NCI-H748 (cell line): ENCODE results near the gene C1QTNF1.

ENCODE experiments used
- DNase-seq: peaks from one replicate; lab custom pipeline; 2025; ENCODE audit not compliant: unreplicated experiment; lab: John Stamatoyannopoulos, UW

Gene C1QTNF1

DNA sequence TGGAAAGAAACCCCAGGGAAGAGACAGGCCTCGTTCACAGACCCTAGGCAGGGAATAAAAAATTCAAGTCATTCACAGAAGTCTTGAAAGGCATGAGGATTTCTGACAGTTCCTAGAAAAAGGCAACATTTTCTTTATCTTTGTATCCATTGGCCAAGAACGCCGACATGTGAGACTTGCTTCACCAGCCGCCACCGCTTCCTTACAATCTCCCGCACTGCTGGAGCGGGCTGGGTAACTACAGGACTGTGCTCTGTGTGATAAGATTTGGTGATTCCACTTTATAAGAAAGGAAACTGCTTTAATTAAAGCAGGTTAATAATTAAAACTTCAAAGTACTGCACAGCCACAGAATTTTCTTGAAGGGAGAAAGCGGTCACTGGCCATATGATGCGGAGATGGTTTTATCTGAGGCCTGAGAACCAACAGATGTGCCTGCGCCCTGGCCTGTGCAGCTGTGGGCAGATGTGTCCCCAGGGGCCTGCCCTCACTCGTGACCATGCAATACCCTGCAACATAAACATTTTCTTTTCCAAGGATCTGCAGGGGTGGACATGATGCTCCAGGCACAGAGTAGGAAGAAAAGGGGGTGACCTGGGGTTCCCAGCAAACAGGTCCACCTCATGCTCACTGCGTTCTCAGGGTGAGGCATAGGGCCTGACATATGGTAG lies 31.3 kb upstream of the C1QTNF1 start:
- no peak for DNase-seq

DNA sequence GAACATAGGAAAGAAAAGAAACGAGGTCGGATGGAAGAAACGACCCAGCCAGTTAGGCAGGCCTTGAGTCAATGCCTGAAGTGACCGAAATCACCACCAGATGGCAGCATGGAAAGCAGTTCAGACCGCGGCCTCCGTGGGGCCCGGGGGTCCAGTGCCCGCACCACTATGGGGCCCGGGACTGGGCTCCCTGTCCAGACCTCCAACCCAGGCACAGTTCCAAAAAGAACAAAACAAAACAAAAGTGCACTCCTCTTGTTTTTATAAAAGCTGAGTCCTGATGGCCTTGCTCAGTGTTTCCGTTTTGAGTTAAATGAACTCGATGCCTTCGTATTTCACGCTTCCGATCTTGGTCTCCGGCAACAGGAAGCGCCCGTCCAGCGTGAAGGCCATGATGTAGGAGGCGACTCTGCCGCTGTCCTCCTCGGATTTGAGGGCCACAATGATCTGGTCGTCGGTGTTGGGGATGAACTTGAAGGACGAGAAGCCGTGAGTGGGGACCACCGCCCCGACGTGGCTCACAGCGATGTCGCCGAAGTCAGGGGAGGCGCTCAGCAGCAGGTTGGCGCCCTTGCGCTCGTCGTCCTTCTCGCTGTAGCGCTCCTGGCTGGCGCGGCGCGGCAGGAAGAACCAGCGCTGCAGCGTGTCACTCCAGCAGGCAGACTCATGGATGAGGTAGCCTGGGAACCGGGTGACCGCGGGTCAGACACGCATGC lies 30.6 kb upstream of the C1QTNF1 start:
- peak; percentile 14 for DNase-seq

DNA sequence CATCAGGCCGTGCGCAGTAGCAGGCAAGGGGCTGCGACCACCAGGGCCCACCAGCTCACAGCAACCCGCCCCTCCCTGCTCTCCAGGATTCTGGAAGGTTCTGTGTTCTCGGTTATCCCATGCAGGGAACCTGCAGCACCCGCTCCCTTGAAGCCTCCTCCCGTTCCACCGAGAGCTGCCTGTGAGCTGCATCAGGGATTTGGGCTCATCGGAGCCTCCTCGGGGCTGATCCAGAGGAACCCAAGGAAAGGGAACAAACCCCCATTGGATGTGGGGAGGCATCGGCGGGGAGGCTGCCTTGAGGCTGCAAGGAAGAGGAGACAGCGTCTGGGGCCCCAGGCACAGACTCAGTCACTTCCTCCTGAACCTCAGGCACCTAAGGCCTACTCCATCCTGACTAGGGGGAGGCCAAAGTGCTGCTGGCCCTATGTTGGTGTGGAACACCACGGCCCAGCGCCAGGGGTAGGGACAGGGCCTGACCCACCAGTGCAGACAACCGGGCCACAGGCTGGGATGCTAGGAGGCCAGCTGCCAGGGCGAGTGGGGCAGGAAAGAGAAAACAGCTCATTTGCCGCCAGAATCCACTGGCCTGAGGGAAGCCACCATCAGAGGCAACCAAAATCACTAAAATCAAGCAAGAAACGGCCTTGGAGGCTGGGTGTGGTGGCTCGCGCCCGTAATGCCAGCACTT lies 29.8 kb upstream of the C1QTNF1 start:
- DNase-seq: no peak

DNA sequence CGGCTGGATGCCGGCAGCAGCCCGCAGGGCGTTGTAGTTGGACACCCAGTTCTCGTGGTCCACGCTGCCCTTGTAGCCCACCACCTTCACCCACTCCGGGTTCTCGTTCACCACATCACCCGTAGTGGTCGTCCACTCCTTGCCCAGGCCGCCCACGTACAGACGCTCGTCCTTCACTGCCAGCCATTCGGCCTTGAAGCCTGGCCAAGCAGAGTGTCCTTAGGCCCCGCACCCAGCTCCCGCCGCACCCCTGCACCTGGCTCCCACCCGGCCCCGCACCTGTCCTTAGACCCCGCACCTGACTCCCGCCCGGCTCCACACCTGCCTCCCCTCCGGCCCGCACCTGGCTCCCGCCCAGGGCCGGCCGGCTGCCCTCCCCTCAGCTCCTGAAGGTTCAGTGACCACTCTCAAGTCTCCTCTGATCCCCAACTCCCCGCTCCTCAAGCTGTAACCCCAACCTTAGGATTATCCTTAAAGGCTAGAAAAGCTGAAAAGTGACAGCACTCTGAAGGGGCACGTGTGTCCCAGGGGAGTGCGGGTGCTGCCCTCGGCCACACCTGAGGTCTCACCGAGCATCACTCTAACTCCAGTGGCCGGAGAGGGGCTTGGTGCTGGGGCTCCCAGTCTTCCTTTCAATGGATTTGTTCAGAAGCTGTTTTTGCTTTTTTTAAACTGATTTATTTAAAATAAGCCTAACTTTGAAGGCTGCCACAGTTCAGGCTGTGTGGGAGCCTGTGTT lies 28.8 kb upstream of the C1QTNF1 start:
- no peak for DNase-seq

DNA sequence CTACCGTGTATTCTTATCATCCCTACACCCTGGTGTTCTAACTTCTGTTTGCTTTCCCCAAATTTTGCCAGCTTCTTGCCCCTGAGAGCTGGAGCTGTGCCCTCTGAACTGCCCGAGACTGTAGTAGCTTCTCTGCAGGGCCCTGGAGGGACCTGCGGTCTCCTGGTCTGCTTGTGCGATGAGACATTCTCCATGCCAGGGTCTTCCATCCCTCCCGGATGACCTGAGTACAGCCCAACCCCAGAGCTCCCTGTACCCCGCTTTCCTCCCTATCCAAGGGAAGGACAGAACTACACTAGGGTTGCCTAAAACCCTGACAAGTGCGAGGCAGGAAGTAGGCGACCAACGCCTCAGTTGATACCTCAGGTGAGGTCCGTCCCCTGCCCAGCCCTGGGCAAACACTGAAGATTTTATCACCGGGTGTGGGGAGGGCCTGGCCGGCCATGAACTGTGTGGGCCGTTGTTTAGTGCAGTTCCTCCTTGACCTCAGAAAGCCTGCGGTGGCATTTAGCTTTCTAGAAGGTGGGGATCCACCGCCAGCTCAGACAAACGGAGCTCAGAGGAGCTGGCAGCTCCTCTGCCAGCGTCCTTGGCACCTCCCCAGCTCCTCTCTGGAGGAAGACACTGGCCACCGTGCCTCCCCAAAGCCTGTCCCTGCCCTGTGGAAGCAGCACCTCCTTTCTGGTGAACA lies 28.1 kb upstream of the C1QTNF1 start:
- no peak for DNase-seq

DNA sequence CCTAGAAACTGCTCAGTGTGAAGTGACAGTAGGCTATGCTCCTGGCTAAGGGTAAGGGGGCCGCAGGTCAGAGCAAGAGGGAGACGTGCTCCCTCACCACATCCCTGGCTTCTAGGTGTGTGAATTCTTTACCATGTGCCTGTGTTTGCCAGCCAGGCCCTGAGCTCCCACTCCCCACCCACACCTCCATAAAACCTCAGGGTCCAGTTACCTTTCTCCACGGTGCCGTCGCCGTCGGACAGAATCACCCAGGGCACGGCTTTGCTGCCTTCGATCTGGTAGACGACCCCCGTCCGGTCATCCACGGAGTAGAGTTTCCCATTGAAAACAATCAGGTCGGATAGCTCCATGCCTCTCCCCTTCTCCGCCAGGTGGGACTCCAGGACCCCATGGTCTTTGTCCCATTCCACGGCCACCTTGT lies 27.2 kb upstream of the C1QTNF1 start:
- DNase-seq: no peak

DNA sequence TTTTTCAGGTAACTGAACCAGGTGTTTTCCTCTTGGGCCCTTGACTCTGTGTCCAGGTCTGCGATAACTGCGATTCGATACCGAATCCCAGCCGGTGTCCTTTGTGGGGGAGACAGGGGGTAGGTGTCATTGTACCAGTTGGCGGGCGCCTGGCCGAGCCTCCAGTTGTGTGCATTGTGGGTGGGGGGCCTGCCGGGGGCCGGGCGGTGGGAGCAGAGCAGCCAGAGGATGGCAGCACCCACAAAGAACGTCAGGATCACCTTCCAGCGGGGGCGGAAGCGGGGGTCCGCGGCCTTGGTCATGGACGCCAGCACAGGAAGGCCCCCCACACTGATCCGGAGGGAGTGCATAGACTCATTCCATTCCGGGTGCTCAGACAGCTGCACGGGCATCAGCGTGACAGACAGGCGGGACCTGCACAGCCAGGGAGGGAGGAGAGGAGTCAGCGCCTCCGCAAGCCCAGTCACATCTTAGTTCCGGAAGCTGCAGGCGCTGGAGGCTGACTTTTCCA lies 26.7 kb upstream of the C1QTNF1 start:
- no peak for DNase-seq

DNA sequence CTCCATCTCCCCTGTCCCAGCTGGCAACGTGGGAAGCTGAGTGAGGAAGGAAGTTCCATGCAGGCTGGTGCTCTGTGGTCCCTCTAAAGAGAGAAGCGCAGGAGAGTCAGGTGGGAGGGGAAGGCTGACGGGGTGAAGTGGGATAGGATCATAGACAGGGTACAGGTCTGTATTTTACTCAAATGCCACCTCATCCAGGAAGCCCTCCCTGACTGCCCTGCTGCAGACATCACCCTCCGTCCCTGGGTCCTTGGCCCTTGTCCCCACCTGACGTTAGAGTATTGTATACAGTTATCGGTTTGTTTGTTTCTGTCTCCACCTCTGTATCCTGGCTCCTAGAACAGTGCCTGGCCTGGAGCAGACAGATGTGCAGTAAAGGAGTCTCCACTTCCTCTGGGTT lies 26.1 kb upstream of the C1QTNF1 start:
- DNase-seq: no peak

DNA sequence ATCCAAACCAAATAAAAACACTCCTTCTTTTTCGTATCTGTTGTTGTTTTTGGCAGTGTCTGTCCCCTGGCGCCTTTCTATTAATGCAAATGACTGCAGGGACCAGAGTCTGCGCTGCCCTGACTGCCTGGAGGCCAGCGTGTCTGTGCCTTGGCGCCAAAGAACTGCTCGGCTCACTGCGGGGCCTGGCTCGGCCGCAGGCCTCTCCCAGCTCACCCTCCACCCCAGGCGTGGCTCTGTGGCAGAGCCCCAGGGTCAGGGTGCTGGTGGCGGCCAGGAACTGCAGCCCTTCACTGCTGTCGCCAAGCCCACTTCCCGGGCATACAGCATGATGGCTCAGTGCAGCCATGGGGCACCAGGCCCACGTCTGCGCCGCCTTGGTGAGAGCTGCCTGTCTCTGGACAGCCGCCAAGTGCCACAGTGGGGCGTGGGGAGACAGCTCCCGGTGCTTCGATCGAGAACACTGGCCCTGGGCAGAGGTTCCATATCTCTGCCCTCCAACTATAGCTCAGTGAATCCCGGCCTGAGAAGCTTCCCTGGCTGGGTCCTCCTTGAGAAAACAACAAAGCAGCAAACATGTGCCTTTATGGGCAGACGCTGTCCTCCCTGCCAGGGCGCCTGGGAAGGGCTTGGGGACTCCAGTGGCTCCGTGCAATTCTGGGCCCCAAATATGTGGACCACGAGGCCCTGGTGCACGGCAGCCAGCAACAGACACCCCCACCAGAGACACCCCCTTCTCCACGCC lies 25.5 kb upstream of the C1QTNF1 start:
- DNase-seq: no peak

DNA sequence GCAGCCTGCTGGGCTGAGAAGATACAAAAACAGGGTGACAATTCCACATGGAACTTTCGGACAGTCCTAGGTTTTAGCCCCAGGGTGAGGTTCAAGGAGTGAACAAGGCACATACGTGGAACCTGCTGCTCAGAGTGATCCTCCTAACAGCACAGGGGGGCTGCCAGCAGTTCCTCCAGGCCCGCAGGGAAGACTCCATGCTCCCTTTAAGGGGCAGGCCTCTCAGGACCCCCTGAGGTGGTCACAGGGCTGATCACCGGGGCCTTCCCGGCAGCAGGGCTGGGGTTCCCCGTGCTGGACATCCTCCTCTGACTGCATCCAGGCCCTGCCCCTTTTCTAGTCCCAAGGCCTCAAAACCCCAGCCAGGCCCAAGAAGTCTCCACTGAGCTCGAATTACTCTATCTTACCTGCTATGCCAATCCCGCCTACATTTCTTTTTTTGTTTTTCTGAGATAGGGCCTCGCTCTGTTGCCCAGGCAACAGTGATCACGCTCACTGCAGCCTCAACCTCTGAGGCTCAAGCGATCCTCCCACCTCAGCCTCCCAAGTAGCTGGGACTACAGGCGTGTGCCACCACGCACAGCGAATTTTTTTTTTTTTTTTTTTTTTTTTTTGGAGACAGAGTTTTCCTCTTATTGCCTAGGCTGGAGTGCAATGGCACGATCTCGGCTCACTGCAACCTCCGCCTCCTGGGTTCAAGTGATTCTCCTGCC lies 24.8 kb upstream of the C1QTNF1 start:
- DNase-seq: no peak

DNA sequence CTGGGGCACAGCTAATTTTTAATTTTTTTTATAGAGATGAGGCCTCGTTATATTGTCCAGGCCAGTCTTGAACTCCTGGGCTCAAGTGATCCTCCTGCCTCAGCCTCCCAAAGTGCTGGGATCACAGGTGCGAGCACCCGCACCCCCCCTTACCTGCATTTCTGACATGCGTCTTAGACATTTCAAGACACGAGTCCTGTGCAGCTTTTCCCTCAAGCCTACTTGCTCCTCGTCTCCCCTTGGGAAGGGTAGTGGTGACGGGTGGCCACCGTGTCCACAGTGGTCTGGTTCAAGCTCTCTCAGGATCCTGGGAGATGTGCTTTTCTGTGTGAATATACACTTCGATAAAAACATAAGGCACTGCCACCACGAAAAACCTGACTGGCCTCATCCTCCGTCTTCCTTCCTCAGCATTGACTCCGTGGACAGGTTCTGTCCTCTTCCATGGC lies 24.0 kb upstream of the C1QTNF1 start:
- no peak for DNase-seq

DNA sequence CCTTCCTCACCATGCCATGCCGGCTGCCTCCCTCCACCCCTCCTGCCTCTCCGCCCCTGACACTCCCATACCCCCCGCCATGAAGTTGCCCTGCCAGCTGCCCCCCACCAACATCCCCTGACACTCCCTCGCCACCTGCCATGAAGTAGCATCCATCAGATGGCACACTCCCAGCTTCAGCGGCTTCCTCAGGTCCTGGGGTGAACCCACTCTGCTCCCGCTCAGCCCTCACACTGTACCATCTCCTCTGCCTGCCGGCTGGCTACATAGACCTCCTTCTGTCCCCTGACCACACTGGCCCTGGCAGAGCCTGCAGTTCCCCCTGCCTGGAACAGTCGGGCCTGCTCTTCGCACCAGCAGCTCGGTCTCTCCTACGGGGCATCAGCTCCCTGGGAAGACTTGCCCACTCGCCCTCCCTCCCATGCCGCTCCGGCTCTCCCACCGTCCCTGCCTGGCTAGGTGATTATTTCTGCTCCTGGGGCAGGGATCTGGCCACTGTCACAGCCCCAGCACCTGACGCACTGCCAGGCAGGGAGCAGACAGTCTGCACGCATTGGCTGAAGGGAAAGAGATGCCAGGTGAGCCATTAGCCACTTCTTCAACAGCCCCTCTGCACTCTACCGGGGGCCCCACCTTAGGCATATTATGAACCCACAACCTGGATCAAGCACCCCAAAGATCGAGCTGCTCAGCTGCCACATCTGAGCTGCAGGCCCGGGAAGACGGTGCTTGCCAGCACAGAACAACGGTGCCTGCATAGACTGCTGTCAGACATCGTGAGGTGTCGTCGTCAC lies 23.4 kb upstream of the C1QTNF1 start:
- no peak for DNase-seq

DNA sequence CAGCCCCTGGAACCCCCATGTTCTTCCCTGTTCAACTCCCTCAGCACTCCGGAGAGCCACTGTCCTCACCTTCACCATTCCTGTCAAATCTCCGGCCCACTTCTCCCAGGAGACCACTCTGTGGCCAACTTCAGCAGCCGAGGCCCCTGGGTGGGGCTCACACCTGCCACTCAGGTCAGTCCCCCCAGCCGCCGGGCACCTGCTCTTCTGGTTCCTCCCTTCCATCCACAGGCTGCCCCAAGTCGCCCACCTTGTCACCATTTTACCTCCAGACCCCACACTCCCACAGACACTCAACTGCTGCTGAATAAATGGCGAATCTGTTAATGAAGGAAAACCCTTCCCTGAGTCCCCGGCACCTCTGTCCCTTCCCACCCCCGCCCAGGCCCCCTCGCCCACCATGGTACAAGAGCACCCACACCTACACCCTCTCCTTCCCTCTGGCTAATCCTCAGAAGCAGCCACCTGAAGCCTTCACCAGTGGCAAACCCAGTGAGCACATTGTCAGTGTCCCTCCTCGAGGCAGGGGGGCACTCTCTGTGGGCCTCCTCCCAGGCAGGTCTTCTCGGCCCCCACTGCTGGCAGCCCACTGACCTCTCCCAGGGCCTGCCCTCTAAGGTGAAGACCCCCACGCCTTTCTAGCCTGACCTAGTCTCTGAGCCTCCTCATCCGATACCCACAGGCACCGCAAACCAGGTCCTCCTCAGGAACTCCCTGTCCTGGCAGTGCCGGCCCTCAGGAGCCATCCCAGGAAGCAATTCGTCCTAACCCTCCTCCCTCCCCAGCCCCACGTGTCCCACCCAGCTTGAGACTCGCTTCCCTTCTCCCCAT lies 22.6 kb upstream of the C1QTNF1 start:
- no peak for DNase-seq

DNA sequence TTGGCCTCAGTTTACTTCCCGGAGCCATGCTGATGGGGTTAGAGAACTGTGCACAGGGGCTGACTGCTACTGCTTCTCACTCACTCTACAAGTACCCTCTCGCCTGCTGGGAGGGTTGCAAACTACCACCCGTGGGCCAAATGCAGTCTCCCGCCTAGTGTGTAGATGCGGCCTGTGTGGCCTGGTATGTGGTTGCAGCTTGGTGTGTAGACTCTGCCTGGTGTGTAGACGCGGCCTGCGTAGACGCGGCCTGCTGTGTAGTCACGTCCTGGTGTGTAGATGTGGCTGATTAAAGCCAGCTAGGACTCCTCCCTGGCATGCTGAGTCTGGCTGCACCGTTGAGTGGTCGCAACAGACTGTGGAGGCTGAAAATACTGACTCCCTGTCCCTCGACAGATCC lies 21.7 kb upstream of the C1QTNF1 start:
- DNase-seq: no peak

DNA sequence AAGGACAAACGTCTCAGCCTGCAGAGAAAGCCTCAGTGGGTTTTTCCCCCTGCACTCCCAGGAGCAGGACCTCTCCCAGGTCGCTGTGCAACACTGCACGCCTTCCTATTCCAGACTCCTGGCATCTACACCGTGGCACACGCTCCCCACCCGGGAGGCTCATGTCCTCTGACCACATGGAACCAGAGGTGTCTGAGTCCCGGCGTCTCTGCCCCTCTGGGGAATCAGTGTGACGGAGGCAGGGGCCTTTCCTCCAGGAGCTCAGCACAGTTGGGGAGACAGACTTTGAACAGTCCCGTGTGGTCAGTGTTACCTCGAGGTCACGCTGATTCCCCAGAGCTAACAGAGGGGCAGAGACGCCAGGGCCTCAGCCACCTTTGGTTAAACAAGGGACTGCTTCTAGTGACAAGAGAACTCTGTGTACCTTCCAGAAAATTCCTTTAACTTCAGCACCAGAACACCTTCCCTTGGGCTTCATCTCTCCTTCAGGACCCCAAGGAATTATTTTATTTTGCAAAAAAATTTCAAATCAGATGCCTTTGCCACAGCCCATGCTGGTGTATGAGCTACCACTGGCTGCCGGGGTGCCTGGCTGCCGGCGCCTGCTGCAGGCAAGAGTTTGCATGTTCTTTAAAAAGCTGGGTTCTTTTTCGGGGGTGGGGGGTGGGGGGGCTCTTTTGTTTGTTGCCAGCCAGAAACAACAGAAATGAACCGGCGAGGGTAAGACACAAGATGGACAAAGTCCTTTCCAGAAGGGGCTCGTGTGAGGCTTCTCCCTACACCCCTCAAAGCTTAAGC lies 21.0 kb upstream of the C1QTNF1 start:
- no peak for DNase-seq

DNA sequence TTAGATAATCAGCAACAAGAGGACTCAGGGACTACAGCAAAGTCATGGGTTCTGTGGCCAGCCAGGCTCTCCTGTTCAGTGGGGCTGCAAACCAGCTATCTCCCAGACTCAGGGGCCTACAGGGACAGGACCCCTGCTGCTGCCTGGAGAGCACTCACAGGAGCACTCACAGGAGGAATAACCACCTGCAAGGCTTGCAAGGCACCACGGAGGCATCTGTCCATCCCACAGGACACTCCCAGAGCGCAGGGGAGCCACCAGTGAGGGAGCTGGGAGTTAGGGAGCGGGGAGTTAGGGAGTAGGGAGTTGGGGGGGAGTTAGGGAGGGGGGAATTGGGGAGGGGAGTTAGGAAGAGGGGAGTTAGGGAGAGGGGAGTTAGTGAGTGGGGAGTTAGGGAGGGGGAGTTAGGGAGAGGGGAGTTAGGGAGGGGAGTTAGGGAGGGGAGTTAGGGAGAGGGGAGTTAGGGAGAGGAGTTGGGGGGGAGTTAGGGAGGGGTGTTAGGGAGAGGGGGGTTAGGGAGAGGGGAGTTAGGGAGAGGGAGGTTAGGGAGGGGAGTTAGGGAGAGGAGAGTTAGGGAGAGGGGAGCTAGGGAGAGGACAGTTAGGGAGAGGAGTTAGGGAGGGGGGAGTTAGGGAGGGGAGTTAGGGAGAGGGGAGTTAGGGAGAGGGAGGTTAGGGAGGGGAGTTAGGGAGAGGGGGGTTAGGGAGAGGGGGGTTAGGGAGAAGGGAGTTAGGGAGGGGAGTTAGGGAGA lies 20.1 kb upstream of the C1QTNF1 start:
- no peak for DNase-seq
